GM23338 (cell line): ENCODE results near the gene BMPER. TPM values are rescaled to one million over a fixed set of nuclear protein-coding genes. Genes with fewer than 3 reads are reported as not detected.

Source experiments
- ATAC-seq: fragments of 200-7000 bp; cut with Tn5 transposase; 3 replicates; pipeline ENCODE4 v1.9.1; 2020
- DNase-seq: peaks from one replicate; pipeline ENCODE4 v3.0.0-alpha.2; 2015; ENCODE audit warnings: low spot score
- H2AFZ ChIP-seq: fragments of 200-600 bp; sonication (generic); 2 replicates; pipeline ENCODE4 v1.8.0; 2016; ENCODE audit warnings: antibody characterized with exemption, mild to moderate bottlenecking, moderate library complexity
- H3F3A ChIP-seq: fragments of 200-600 bp; sonication (generic); replicated peaks from 2 replicates; pipeline ENCODE4 v1.8.0; 2017; ENCODE audit warnings: antibody characterized with exemption, mixed run types, low read depth
- H3K27ac ChIP-seq: fragments of 200-600 bp; sonication (generic); 2 replicates; pipeline ENCODE4 v1.6.1; 2016; ENCODE audit warnings: low read depth
- H3K27me3 ChIP-seq: fragments of 200-600 bp; sonication (generic); 2 replicates; pipeline ENCODE4 v1.8.0; 2016; ENCODE audit warnings: mild to moderate bottlenecking, mixed run types, moderate library complexity; ENCODE audit not compliant: insufficient read depth
- H3K36me3 ChIP-seq: fragments of 200-600 bp; sonication (generic); 2 replicates; pipeline ENCODE4 v1.8.0; 2016; ENCODE audit warnings: mild to moderate bottlenecking; ENCODE audit not compliant: insufficient read depth
- H3K4me1 ChIP-seq: fragments of 200-600 bp; sonication (generic); 2 replicates; pipeline ENCODE4 v1.8.0; 2016; ENCODE audit warnings: mild to moderate bottlenecking, moderate library complexity; ENCODE audit not compliant: insufficient read depth
- H3K4me2 ChIP-seq: fragments of 200-600 bp; sonication (generic); 2 replicates; pipeline ENCODE4 v1.7.1; 2017; ENCODE audit warnings: mixed run types
- H3K4me3 ChIP-seq: fragments of 200-600 bp; sonication (generic); 2 replicates; pipeline ENCODE4 v1.6.1; 2016; ENCODE audit warnings: mixed run types
- H3K79me2 ChIP-seq: fragments of 200-600 bp; sonication (generic); replicated peaks from 2 replicates; pipeline ENCODE4 v1.8.0; 2017; ENCODE audit warnings: mild to moderate bottlenecking; ENCODE audit not compliant: insufficient read depth
- H3K9me2 ChIP-seq: fragments of 200-600 bp; sonication (generic); 2 replicates; pipeline ENCODE4 v1.8.0; 2017; ENCODE audit not compliant: insufficient read depth
- H4K20me1 ChIP-seq: fragments of 200-600 bp; sonication (generic); replicated peaks from 2 replicates; pipeline ENCODE4 v1.8.0; 2017; ENCODE audit warnings: mild to moderate bottlenecking; ENCODE audit not compliant: insufficient read depth
- H3K27ac Mint-ChIP-seq: 2 replicates; pipeline ENCODE4 v1.8.0; 2020; ENCODE audit warnings: inconsistent platforms, mild to moderate bottlenecking, moderate library complexity, mixed read lengths
- H3K27me3 Mint-ChIP-seq: 3 replicates; pipeline ENCODE4 v1.8.0; 2022; ENCODE audit warnings: low read depth, mild to moderate bottlenecking, moderate library complexity, mixed read lengths, inconsistent platforms; ENCODE audit not compliant: insufficient read depth, poor library complexity
- H3K36me3 Mint-ChIP-seq: 3 replicates; pipeline ENCODE4 v1.8.0; 2021; ENCODE audit warnings: low read depth, mild to moderate bottlenecking, inconsistent platforms, moderate library complexity, mixed read lengths
- H3K4me1 Mint-ChIP-seq: 3 replicates; pipeline ENCODE4 v1.8.0; 2020; ENCODE audit warnings: mild to moderate bottlenecking, inconsistent platforms, mixed read lengths
- H3K4me3 Mint-ChIP-seq: 3 replicates; pipeline ENCODE4 v1.8.0; 2021; ENCODE audit warnings: moderate library complexity, mild to moderate bottlenecking, inconsistent platforms, mixed read lengths
- H3K9me3 Mint-ChIP-seq: 3 replicates; pipeline ENCODE4 v1.8.0; 2020; ENCODE audit warnings: moderate library complexity, mild to moderate bottlenecking, inconsistent platforms, mixed read lengths
- EZH2phosphoT487 ChIP-seq: fragments of 200-600 bp; sonication (generic); IDR thresholded peaks from one replicate; pipeline ENCODE4 v1.8.1; 2018; ENCODE audit warnings: antibody characterized with exemption; ENCODE audit not compliant: unreplicated experiment
- POLR2AphosphoS5 ChIP-seq: IDR thresholded peaks from 2 replicates; pipeline ENCODE4 v1.6.1; 2016; ENCODE audit warnings: antibody characterized with exemption, low read depth
- STAT1 ChIP-seq: IDR thresholded peaks from one replicate; pipeline ENCODE4 v1.6.1; 2016; ENCODE audit warnings: antibody characterized with exemption; ENCODE audit not compliant: unreplicated experiment
- polyA plus RNA-seq: library from polyadenylated mRNA; unstranded; fragments of >200 nt; fragmentation: Nextera tagmentation; extraction: Ambion mirVana; gene quantifications from 2 replicates; pipeline ENCODE4 v1.2.1, GENCODE V29; 2016
- total RNA-seq: library from RNA; depleted of rRNA; stranded (reverse); fragments of >200 nt; shearing (Covaris generic); gene quantifications from 2 replicates; pipeline ENCODE4 v1.2.3, GENCODE V29; 2014
- TF ChIP-seq, protein P1 (sequence below): IDR thresholded peaks from one replicate; pipeline ENCODE4 v1.6.1; 2018; ENCODE audit warnings: antibody characterized with exemption; ENCODE audit not compliant: unreplicated experiment
- TF ChIP-seq, protein P2 (sequence below): IDR thresholded peaks from 2 replicates; pipeline ENCODE4 v1.6.1; 2016; ENCODE audit warnings: antibody characterized with exemption
- TF ChIP-seq, protein P3 (sequence below): fragments of 250-450 bp; sonication (Bioruptor Pico); IDR thresholded peaks from 2 replicates; pipeline ENCODE4 v1.5.0; 2020; ENCODE audit warnings: mild to moderate bottlenecking, moderate library complexity

BMPER gene
- total and polyA plus RNA-seq, 2 experiments from 2014 or later = 0.53 to 1.4 TPM

DNA sequence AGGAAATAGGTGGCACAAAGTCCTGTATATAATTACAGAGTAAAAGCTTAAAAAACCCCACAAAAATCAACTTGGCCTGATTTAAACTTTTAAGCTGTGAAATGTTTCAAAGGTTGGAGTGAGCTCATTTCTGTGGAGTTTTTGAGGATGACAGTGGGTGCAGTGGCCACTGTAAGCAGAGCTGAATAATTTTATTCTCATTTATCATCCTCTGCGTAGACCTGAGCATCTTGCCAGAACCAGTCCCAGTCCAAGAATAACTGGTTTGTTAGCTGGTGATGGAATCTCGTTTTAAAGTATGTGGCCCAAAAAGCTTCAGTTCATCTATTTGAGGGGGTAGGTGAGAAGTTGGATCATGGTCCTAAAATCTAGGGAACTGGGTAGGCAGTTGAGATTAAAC, 4.4 kb downstream of the BMPER start (continued):
- TF ChIP-seq, protein P1, sequence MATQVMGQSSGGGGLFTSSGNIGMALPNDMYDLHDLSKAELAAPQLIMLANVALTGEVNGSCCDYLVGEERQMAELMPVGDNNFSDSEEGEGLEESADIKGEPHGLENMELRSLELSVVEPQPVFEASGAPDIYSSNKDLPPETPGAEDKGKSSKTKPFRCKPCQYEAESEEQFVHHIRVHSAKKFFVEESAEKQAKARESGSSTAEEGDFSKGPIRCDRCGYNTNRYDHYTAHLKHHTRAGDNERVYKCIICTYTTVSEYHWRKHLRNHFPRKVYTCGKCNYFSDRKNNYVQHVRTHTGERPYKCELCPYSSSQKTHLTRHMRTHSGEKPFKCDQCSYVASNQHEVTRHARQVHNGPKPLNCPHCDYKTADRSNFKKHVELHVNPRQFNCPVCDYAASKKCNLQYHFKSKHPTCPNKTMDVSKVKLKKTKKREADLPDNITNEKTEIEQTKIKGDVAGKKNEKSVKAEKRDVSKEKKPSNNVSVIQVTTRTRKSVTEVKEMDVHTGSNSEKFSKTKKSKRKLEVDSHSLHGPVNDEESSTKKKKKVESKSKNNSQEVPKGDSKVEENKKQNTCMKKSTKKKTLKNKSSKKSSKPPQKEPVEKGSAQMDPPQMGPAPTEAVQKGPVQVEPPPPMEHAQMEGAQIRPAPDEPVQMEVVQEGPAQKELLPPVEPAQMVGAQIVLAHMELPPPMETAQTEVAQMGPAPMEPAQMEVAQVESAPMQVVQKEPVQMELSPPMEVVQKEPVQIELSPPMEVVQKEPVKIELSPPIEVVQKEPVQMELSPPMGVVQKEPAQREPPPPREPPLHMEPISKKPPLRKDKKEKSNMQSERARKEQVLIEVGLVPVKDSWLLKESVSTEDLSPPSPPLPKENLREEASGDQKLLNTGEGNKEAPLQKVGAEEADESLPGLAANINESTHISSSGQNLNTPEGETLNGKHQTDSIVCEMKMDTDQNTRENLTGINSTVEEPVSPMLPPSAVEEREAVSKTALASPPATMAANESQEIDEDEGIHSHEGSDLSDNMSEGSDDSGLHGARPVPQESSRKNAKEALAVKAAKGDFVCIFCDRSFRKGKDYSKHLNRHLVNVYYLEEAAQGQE = no peak
- TF ChIP-seq POLR2AphosphoS5 (no peak), STAT1 (no peak)
- TF ChIP-seq, protein P2, sequence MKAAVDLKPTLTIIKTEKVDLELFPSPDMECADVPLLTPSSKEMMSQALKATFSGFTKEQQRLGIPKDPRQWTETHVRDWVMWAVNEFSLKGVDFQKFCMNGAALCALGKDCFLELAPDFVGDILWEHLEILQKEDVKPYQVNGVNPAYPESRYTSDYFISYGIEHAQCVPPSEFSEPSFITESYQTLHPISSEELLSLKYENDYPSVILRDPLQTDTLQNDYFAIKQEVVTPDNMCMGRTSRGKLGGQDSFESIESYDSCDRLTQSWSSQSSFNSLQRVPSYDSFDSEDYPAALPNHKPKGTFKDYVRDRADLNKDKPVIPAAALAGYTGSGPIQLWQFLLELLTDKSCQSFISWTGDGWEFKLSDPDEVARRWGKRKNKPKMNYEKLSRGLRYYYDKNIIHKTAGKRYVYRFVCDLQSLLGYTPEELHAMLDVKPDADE = no peak

DNA sequence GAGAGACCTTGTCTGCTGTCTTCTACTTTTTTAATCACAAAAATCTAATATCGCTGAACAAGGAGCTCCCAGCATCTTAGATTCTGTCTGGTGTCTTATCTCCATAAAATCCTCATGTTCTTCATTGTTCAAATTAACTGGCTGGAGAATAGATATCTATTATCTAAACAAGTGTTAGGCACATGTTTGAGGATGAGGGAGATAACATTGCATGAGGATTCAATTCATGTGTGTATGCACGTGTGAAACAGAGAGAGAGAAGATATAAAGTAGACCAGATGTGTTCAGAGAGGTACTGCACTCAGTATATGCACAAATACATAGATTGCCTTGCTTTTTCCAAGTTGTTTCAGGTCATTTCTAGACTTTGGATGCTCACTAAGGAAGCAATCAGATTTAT, 5.4 kb downstream of the BMPER start:
- H3K27ac Mint-ChIP-seq = no peak overlapping the region
- Histone ChIP-seq H3K4me3 (no peak overlapping the region), H3K27ac (no peak overlapping the region), H3K9me2 (no peaks in the 10 kb centered on the region), H3K4me1 (peaks cover 6% of the 10 kb centered on the region; the same call in 1 of the 2 replicates), H3K4me2 (no peak overlapping the region), H3K27me3 (peaks cover 28% of the 10 kb centered on the region), H3K36me3 (no peaks in the 10 kb centered on the region), H2AFZ (no peak overlapping the region), H3K79me2 (no peaks in the 10 kb centered on the region), H3F3A (no peaks in the 10 kb centered on the region), H4K20me1 (no peaks in the 10 kb centered on the region; the same call in 1 of the 2 replicates)
- no peak for TF ChIP-seq EZH2phosphoT487
- TF ChIP-seq, protein P3, sequence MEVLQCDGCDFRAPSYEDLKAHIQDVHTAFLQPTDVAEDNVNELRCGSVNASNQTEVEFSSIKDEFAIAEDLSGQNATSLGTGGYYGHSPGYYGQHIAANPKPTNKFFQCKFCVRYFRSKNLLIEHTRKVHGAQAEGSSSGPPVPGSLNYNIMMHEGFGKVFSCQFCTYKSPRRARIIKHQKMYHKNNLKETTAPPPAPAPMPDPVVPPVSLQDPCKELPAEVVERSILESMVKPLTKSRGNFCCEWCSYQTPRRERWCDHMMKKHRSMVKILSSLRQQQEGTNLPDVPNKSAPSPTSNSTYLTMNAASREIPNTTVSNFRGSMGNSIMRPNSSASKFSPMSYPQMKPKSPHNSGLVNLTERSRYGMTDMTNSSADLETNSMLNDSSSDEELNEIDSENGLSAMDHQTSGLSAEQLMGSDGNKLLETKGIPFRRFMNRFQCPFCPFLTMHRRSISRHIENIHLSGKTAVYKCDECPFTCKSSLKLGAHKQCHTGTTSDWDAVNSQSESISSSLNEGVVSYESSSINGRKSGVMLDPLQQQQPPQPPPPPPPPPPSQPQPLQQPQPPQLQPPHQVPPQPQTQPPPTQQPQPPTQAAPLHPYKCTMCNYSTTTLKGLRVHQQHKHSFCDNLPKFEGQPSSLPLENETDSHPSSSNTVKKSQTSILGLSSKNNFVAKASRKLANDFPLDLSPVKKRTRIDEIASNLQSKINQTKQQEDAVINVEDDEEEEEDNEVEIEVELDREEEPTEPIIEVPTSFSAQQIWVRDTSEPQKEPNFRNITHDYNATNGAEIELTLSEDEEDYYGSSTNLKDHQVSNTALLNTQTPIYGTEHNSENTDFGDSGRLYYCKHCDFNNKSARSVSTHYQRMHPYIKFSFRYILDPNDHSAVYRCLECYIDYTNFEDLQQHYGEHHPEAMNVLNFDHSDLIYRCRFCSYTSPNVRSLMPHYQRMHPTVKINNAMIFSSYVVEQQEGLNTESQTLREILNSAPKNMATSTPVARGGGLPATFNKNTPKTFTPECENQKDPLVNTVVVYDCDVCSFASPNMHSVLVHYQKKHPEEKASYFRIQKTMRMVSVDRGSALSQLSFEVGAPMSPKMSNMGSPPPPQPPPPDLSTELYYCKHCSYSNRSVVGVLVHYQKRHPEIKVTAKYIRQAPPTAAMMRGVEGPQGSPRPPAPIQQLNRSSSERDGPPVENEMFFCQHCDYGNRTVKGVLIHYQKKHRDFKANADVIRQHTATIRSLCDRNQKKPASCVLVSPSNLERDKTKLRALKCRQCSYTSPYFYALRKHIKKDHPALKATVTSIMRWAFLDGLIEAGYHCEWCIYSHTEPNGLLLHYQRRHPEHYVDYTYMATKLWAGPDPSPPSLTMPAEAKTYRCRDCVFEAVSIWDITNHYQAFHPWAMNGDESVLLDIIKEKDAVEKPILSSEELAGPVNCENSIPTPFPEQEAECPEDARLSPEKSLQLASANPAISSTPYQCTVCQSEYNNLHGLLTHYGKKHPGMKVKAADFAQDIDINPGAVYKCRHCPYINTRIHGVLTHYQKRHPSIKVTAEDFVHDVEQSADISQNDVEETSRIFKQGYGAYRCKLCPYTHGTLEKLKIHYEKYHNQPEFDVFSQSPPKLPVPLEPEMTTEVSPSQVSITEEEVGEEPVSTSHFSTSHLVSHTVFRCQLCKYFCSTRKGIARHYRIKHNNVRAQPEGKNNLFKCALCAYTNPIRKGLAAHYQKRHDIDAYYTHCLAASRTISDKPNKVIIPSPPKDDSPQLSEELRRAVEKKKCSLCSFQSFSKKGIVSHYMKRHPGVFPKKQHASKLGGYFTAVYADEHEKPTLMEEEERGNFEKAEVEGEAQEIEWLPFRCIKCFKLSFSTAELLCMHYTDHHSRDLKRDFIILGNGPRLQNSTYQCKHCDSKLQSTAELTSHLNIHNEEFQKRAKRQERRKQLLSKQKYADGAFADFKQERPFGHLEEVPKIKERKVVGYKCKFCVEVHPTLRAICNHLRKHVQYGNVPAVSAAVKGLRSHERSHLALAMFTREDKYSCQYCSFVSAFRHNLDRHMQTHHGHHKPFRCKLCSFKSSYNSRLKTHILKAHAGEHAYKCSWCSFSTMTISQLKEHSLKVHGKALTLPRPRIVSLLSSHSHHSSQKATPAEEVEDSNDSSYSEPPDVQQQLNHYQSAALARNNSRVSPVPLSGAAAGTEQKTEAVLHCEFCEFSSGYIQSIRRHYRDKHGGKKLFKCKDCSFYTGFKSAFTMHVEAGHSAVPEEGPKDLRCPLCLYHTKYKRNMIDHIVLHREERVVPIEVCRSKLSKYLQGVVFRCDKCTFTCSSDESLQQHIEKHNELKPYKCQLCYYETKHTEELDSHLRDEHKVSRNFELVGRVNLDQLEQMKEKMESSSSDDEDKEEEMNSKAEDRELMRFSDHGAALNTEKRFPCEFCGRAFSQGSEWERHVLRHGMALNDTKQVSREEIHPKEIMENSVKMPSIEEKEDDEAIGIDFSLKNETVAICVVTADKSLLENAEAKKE (CRISPR knock-in tag) = no peak
- no peak for TF ChIP-seq STAT1
- 0 out of 3 replicates have a peak, but pooled peaks cover 3% of the 10 kb centered on the region for H3K4me1 Mint-ChIP-seq
- no peaks in the 10 kb centered on the region for H3K9me3 Mint-ChIP-seq
- H3K36me3 Mint-ChIP-seq = no peaks in the 10 kb centered on the region
- ATAC-seq = no peak
- H3K27me3 Mint-ChIP-seq = peaks cover 11% of the 10 kb centered on the region
- no peak overlapping the region for H3K4me3 Mint-ChIP-seq
- no peak for DNase-seq
